Measurements from ENCODE around the gene CNNM2. TPM values are rescaled to one million over a fixed set of nuclear protein-coding genes. Genes with fewer than 3 reads are reported as not detected.

The CNNM2 gene
- total RNA-seq, 2 experiments from 2014 or later: 5.1 to 5.2 TPM

GRCh38 chr10:102894466-102895213 lies 23.5 kb upstream of the CNNM2 start:
- ATAC-seq: no peak
- CTCF ChIA-PET: no interaction called here

GRCh38 chr10:102900006-102900405 lies 18.1 kb upstream of the CNNM2 start:
- no peak overlapping the region for H3K27ac Mint-ChIP-seq
- DNase-seq (no peak), ATAC-seq (no peak)
- H3K9me3 Mint-ChIP-seq: no peaks in the 10 kb centered on the region
- CTCF ChIA-PET: interaction anchor here (1.0 to 5.2 kb wide), 5 partner anchors 15 to 92 kb away, joined by 3 to 71 read pairs (median 4); partner anchors contain the start of genes CNNM2 and CYP17A1
- TF ChIP-seq, protein P1, sequence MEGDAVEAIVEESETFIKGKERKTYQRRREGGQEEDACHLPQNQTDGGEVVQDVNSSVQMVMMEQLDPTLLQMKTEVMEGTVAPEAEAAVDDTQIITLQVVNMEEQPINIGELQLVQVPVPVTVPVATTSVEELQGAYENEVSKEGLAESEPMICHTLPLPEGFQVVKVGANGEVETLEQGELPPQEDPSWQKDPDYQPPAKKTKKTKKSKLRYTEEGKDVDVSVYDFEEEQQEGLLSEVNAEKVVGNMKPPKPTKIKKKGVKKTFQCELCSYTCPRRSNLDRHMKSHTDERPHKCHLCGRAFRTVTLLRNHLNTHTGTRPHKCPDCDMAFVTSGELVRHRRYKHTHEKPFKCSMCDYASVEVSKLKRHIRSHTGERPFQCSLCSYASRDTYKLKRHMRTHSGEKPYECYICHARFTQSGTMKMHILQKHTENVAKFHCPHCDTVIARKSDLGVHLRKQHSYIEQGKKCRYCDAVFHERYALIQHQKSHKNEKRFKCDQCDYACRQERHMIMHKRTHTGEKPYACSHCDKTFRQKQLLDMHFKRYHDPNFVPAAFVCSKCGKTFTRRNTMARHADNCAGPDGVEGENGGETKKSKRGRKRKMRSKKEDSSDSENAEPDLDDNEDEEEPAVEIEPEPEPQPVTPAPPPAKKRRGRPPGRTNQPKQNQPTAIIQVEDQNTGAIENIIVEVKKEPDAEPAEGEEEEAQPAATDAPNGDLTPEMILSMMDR (IDR thresholded peaks at IDR 0.05): no peak
- H3K27me3 Mint-ChIP-seq: no peaks in the 10 kb centered on the region
- no peaks in the 10 kb centered on the region for H3K36me3 Mint-ChIP-seq (ENCODE audit: low read depth)
- no peak overlapping the region for H3K4me3 Mint-ChIP-seq
- H3K4me1 Mint-ChIP-seq (ENCODE audit: low read depth): no peaks in the 10 kb centered on the region
- POLR2A ChIA-PET: interaction anchor here (0.6 kb wide), 1 partner anchor 136 kb away, joined by 3 read pairs; no protein-coding TSS in a partner anchor
- intact Hi-C loops (cut with micrococcal nuclease): loop anchor here (5.0 kb wide), 1 partner anchor 68 kb away; no protein-coding TSS in a partner anchor

More at GRCh38 chr10:102894466-102895213, 23.5 kb upstream of the CNNM2 start:
- DNase-seq: no peak
- intact Hi-C loops (cut with micrococcal nuclease): no loop called here
- Mint-ChIP-seq H3K4me3 (no peak overlapping the region), H3K9me3 (no peaks in the 10 kb centered on the region), H3K36me3 (ENCODE audit: low read depth) (no peaks in the 10 kb centered on the region), H3K4me1 (ENCODE audit: low read depth) (no peaks in the 10 kb centered on the region), H3K27ac (no peak overlapping the region), H3K27me3 (no peaks in the 10 kb centered on the region)
- POLR2A ChIA-PET: no interaction called here
- TF ChIP-seq, protein P1 (IDR thresholded peaks at IDR 0.05): no peak

DNA sequence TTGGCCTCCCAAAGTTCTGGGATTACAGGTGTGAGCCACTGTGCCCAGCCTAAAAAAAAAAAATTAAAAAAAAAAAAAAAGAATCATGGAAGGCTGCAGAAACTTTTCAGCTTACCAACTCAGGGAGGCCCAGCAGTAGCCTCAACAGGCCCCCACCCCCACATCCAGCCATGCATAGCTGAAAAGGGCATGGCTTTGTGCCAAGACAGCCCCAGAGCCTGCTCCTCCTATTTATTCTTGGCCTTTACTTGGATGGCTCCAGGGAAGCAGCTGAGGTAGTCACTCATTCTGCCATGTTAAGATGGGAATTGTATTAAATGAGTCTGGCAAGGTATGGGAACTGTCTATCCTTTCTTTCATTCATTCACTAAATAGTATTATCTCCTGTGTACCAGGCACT lies 13.7 kb upstream of the CNNM2 start:
- no peaks in the 10 kb centered on the region for H3K27me3 Mint-ChIP-seq
- ChIA-PET POLR2A (no interaction called here), CTCF (interaction anchor here (0.9 kb wide), 1 partner anchor 13 kb away, joined by 3 read pairs; no protein-coding TSS in a partner anchor)
- DNase-seq: no peak
- H3K9me3 Mint-ChIP-seq: no peaks in the 10 kb centered on the region
- H3K4me3 Mint-ChIP-seq: no peak overlapping the region
- TF ChIP-seq, protein P1 (IDR thresholded peaks at IDR 0.05): no peak
- no peak overlapping the region for H3K27ac Mint-ChIP-seq
- H3K36me3 Mint-ChIP-seq (ENCODE audit: low read depth): no peaks in the 10 kb centered on the region
- ATAC-seq: no peak
- no peaks in the 10 kb centered on the region for H3K4me1 Mint-ChIP-seq (ENCODE audit: low read depth)
- intact Hi-C loops (cut with micrococcal nuclease): loop anchor here (5.0 kb wide), 1 partner anchor 72 kb away; no protein-coding TSS in a partner anchor

DNA sequence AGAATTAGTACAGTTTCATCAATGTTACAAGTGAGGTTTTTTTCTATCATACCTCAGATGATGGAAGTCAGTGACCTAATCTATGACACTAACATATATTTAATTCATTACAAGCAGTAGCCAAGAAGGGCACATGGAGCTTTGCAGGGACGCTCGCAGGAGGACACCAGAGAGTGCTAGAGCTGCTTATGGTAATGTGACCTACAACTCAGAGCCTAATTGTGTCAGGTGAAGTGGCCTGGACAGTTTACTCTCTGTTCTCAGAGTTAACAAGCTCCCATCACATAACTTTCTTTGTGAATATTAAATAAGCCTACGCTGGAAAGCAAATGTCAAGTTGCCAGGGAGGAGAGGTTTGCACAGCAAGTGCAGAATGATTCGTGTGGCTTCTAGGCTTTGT lies 11.6 kb upstream of the CNNM2 start:
- Mint-ChIP-seq H3K27me3 (no peaks in the 10 kb centered on the region), H3K4me1 (ENCODE audit: low read depth) (no peaks in the 10 kb centered on the region), H3K36me3 (ENCODE audit: low read depth) (no peaks in the 10 kb centered on the region), H3K9me3 (no peaks in the 10 kb centered on the region), H3K27ac (no peak overlapping the region), H3K4me3 (no peak overlapping the region)
- ChIA-PET CTCF (no interaction called here), POLR2A (no interaction called here)
- intact Hi-C loops (cut with micrococcal nuclease): no loop called here
- DNase-seq (no peak), ATAC-seq (no peak)
- TF ChIP-seq, protein P1 (IDR thresholded peaks at IDR 0.05): no peak

DNA sequence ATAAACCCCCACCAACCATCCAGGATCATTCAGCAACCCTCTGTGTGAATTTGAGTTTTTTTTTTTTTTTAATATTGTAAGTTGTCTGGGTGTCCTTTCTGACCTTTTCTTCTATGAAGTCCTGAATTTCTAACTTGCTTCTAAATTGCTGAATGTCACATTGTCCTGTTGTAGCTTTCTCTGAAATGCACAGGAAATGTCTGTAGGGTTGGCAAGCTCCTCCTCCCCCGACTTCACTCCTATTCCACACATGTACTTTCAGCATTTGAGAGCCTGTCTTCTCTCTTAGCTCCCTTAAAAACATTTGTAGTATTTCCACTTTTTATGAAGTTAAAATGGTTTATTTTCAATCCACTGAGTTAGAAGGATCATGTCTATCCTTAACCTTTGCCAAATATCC lies 3.3 kb upstream of the CNNM2 start:
- TF ChIP-seq, protein P1 (IDR thresholded peaks at IDR 0.05): no peak
- ChIA-PET CTCF (interaction anchor here (0.8 to 2.3 kb wide), 6 partner anchors 12 to 330 kb away, joined by 3 to 8 read pairs (median 6); no protein-coding TSS in a partner anchor), POLR2A (no interaction called here)
- Mint-ChIP-seq H3K27me3 (peaks cover 12% of the 10 kb centered on the region), H3K27ac (no peak overlapping the region), H3K4me1 (ENCODE audit: low read depth) (peaks cover 21% of the 10 kb centered on the region), H3K4me3 (no peak overlapping the region), H3K9me3 (no peaks in the 10 kb centered on the region), H3K36me3 (ENCODE audit: low read depth) (no peaks in the 10 kb centered on the region)
- ATAC-seq: no peak
- intact Hi-C loops (cut with micrococcal nuclease): loop anchor here (10.0 kb wide), 1 partner anchor 330 kb away; the partner anchor contains the start of gene RPEL1
- peak; percentile 18 for DNase-seq

All from activated CD8-positive, alpha-beta T cell treated with anti-CD3 and anti-CD28 coated beads for 36 hours (primary cell).